ENCODE results near the gene AP5Z1. TPM values are rescaled to one million over a fixed set of nuclear protein-coding genes. Genes with fewer than 3 reads are reported as not detected.
A peak's percentile ranks its signal among the peaks of the same experiment; 100 is the strongest.

Gene AP5Z1
- total and polyA plus RNA-seq, 3 experiments from 2014 or later = 38.9 to 49.8 (median 47.8) TPM

DNA sequence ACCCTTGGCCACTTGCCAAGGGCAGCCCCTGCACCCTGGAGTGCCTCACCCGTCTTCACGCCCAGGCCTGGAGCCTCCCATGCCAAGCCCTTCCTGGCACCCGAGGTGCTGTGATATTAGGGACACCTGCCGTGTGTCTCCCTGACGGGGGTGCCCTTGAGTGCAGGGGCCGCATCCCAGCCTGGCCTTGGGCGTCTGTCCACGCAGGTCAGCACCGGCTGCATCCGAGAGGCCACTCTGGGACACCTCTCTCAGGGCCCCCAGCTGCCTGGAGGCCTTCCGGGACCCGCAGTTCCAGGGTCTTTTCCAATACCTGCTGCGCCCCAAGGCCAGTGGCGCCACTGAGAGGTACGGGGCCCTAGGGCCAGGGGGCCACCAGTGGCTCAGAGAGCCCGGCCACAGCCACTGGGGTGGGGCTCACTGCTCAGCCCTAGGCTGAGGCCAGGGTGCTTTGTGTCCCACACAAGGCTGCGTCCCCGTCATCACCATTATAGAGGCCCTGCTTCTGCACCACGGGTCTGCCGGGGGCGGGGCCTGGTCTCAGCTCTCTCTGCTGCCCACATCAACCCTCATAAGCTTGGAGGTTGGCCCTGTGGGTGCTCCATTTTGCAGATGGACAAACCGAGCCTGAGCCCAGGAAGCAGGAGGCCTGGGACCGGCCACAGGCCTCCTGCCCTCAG is 12.7 kb downstream of the AP5Z1 start:
- ChIA-PET POLR2A (no interaction called here), CTCF (interaction anchor here (1.4 kb wide), 1 partner anchor 10 kb away, joined by 5 read pairs; no protein-coding TSS in a partner anchor)
- peaks cover 0 to 63% (median 0%) of the 10 kb centered on the region in 3 donors for H3K36me3 Mint-ChIP-seq
- peaks cover 0 to under 1% of the 10 kb centered on the region in 2 donors for H3K27me3 Mint-ChIP-seq
- H3K4me3 Mint-ChIP-seq = no peak overlapping the region
- H3K27ac Mint-ChIP-seq = no peak overlapping the region
- Histone ChIP-seq H3K4me3 (ENCODE audit: low read length) (no peak overlapping the region), H3K27ac (ENCODE audit: low read depth, low read length) (no peak overlapping the region), H3K36me3 (ENCODE audit: insufficient read depth, low read length) (peaks cover 26% of the 10 kb centered on the region), H3K9me3 (ENCODE audit: low read length) (no peaks in the 10 kb centered on the region), H3K27me3 (ENCODE audit: insufficient read depth, low read length, poor library complexity, severe bottlenecking) (no peaks in the 10 kb centered on the region), H3K4me1 (ENCODE audit: insufficient read depth, low read length) (no peaks in the 10 kb centered on the region)
- DNase-seq = no peak
- H3K4me1 Mint-ChIP-seq = peaks cover 0 to 5% (median 1%) of the 10 kb centered on the region in 3 donors
- H3K9me3 Mint-ChIP-seq = no peaks in the 10 kb centered on the region

DNA sequence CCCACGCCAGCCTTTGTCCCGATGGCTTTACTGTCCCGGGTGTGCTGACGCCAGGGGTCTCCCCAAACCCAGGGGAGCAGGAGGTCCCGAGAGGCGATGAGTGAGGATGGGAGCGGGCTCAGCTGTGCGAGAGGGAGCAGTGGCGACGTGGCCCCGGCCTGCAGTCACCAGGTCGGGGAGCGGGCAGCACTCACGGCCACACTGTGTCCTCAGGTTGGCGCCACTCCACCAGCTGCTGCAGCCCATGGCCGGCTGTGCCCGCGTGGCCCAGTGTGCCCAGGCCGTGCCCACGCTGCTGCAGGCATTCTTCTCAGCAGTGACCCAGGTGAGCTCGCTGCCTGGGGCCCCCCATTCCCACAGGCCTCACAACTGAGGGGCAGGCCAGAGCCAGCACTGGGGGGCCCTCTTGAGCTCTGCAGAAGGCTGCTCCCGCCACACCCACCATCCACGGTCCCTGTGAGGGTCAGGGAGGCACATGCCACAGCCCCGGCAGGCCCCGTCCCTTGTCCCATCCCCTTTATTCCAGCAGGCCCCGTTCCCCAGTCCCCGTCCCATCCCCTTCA is 13.3 kb downstream of the AP5Z1 start:
- ChIA-PET CTCF (interaction anchor here (1.4 kb wide), 1 partner anchor 10 kb away, joined by 5 read pairs; no protein-coding TSS in a partner anchor), POLR2A (no interaction called here)
- Histone ChIP-seq H3K27me3 (ENCODE audit: insufficient read depth, low read length, poor library complexity, severe bottlenecking) (no peaks in the 10 kb centered on the region), H3K36me3 (ENCODE audit: insufficient read depth, low read length) (peaks cover 21% of the 10 kb centered on the region), H3K4me1 (ENCODE audit: insufficient read depth, low read length) (no peaks in the 10 kb centered on the region), H3K27ac (ENCODE audit: low read depth, low read length) (no peak overlapping the region), H3K4me3 (ENCODE audit: low read length) (no peak overlapping the region), H3K9me3 (ENCODE audit: low read length) (no peaks in the 10 kb centered on the region)
- Mint-ChIP-seq H3K36me3 (peaks cover 0 to 61% (median 0%) of the 10 kb centered on the region in 3 donors), H3K27me3 (no peaks in the 10 kb centered on the region), H3K4me3 (no peak overlapping the region), H3K9me3 (no peaks in the 10 kb centered on the region), H3K27ac (no peak overlapping the region), H3K4me1 (peaks cover 0 to 6% (median 1%) of the 10 kb centered on the region in 3 donors)
- no peak for DNase-seq

DNA sequence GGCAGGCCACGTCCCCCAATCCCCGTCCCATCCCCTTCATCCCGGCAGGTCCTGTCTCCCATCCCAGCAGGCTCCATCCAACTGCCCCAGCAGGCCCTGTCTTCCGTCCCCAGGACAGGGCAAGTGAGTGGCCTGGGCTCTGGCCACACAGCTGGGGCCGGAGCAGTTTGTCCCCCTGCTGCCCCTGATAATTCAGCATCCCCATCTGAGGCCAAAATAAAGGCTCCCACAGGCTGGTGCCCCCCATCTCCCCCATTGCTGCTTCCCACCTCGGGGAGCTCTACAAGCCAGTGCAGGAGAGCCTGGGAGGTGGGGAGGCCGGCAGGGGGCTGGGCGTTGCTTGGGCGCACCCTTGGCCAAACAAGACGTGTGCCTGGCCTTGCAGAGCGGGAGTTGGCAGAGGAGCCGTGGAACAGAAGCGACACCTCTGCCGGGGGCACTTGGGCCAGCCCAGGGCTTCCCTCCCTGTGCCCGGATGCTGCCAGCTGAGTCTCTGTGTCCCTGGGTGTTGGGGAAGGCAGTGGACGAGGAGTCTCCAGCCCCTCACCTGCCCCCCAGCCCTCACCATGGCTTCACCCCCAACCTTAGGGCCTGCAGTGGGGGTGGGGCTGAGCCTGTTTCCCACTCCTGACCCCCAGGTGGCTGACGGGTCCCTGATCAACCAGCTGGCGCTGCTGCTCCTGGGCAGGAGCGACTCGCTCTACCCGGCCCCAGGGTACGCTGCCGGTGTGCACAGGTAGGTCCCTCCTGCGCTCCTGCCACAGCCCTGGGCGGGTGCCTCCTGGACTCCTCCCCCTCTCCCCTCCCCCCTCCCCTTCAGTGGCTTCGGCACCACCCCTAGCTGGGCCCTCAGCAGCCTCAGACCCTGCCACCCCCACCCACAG is 14.0 kb downstream of the AP5Z1 start:
- no peak overlapping the region for H3K4me3 Mint-ChIP-seq
- Histone ChIP-seq H3K27ac (ENCODE audit: low read depth, low read length) (no peak overlapping the region), H3K27me3 (ENCODE audit: insufficient read depth, low read length, poor library complexity, severe bottlenecking) (no peaks in the 10 kb centered on the region), H3K4me1 (ENCODE audit: insufficient read depth, low read length) (no peaks in the 10 kb centered on the region), H3K4me3 (ENCODE audit: low read length) (no peak overlapping the region), H3K9me3 (ENCODE audit: low read length) (no peaks in the 10 kb centered on the region), H3K36me3 (ENCODE audit: insufficient read depth, low read length) (peaks cover 18% of the 10 kb centered on the region)
- ChIA-PET POLR2A (no interaction called here), CTCF (interaction anchor here (1.2 to 1.4 kb wide), 2 partner anchors 9 to 185 kb away, joined by 3 to 5 read pairs; no protein-coding TSS in a partner anchor)
- H3K36me3 Mint-ChIP-seq = peaks cover 0 to 58% (median 0%) of the 10 kb centered on the region in 3 donors
- DNase-seq = no peak
- H3K27ac Mint-ChIP-seq = no peak overlapping the region
- H3K4me1 Mint-ChIP-seq = peaks cover 0 to 13% (median 1%) of the 10 kb centered on the region in 3 donors
- H3K27me3 Mint-ChIP-seq = no peaks in the 10 kb centered on the region
- no peaks in the 10 kb centered on the region for H3K9me3 Mint-ChIP-seq

DNA sequence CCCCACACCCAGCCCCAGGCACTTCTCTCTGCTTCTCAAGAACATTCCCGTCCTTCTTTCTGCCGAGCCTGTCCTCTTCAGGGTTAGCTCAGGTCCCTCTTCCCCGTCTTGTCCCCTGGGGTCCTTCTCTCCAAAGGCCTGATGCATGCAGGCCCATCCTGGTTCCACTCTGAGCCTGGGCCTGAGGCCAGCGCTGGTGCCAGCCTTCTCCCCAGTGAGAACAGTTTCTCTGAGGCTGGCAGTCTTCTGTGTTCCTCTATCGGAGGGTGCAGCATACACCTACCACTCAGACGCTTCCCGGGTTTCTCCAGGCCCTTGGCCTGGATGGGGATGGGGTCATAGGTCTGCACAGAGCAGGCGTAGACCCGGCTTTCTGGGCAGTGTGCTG is 14.6 kb downstream of the AP5Z1 start:
- CTCF ChIA-PET = interaction anchor here (1.2 kb wide), 1 partner anchor 184 kb away, joined by 3 read pairs; no protein-coding TSS in a partner anchor
- H3K27me3 Mint-ChIP-seq = no peaks in the 10 kb centered on the region

DNA sequence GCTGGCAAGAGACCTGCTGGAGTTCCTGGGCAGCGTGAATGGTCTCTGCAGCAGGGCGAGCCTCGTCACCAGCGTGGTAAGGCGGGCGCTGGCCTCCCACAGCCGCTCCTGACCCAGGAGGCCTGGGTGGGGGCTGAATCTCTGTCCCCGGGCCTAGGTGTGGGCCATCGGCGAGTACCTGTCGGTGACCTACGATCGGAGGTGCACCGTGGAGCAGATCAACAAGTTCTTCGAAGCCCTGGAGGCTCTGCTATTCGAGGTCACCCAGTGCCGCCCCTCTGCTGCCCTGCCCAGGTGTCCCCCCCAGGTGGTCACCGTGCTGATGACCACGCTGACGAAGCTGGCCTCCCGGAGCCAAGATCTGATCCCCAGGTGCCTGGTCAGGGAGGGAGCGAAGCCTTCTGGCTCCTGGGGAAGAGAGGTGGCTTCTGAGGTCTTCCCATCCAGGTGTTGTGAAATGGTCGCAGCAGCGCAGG is 15.1 kb downstream of the AP5Z1 start:
- no peak for DNase-seq
- Mint-ChIP-seq H3K36me3 (peaks cover 0 to 53% (median 0%) of the 10 kb centered on the region in 3 donors), H3K27me3 (no peaks in the 10 kb centered on the region), H3K27ac (no peak overlapping the region), H3K4me3 (no peak overlapping the region), H3K9me3 (no peaks in the 10 kb centered on the region), H3K4me1 (peaks cover 0 to 15% (median 1%) of the 10 kb centered on the region in 3 donors)
- no peaks in the 10 kb centered on the region for H3K4me1 ChIP-seq (ENCODE audit: insufficient read depth, low read length)
- H3K4me3 ChIP-seq (ENCODE audit: low read length) = no peak overlapping the region
- H3K36me3 ChIP-seq (ENCODE audit: insufficient read depth, low read length) = peaks cover 14% of the 10 kb centered on the region
- no peak overlapping the region for H3K27ac ChIP-seq (ENCODE audit: low read depth, low read length)
- no peaks in the 10 kb centered on the region for H3K9me3 ChIP-seq (ENCODE audit: low read length)
- no peaks in the 10 kb centered on the region for H3K27me3 ChIP-seq (ENCODE audit: insufficient read depth, low read length, poor library complexity, severe bottlenecking)
- ChIA-PET CTCF (interaction anchor here (1.2 to 1.8 kb wide), 2 partner anchors 184 to 295 kb away, joined by 3 to 6 read pairs; no protein-coding TSS in a partner anchor), POLR2A (no interaction called here)

More for the DNA sequence above, 14.6 kb downstream of the AP5Z1 start:
- Histone ChIP-seq H3K27me3 (ENCODE audit: insufficient read depth, low read length, poor library complexity, severe bottlenecking) (no peaks in the 10 kb centered on the region), H3K9me3 (ENCODE audit: low read length) (no peaks in the 10 kb centered on the region), H3K4me3 (ENCODE audit: low read length) (no peak overlapping the region), H3K4me1 (ENCODE audit: insufficient read depth, low read length) (no peaks in the 10 kb centered on the region), H3K36me3 (ENCODE audit: insufficient read depth, low read length) (peaks cover 14% of the 10 kb centered on the region), H3K27ac (ENCODE audit: low read depth, low read length) (no peak overlapping the region)
- no peak for DNase-seq
- H3K27ac Mint-ChIP-seq = peak overlapping the region in 2 of 8 donors; percentile 60 to 67
- H3K9me3 Mint-ChIP-seq = no peaks in the 10 kb centered on the region
- POLR2A ChIA-PET = no interaction called here
- H3K4me1 Mint-ChIP-seq = peaks cover 0 to 15% (median 1%) of the 10 kb centered on the region in 3 donors
- H3K36me3 Mint-ChIP-seq = peaks cover 0 to 53% (median 0%) of the 10 kb centered on the region in 3 donors
- peak overlapping the region in 1 of 7 donors; percentile 29 for H3K4me3 Mint-ChIP-seq

DNA sequence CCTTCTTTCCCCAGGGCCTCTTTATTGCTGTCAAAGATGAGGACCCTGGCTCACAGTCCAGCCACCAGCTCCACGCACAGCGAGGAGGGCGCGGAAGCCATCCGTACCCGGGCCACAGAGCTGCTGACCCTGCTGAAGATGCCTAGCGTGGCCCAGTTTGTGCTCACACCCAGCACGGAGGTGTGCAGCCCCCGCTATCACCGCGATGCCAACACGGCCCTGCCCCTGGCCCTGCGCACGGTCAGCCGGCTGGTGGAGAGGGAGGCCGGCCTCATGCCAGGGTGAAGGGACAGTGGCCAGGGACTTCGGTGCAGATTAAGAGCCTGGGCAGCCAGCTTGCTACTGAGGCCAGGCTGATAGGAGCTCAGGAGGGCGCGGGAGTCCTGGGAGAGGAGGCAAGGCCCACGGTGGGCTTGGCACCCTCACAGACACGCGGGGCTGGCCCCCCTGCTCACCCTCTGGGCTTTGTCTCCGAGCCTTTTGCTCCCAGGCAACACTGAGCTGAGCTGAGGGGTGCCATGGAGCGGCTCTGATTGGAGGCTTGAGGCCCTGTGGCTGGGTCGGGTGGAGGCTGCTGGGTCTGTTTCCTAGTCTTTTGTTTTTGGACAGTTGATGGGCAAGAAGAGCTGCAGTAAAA is 15.8 kb downstream of the AP5Z1 start:
- POLR2A ChIA-PET = interaction anchor here (1.9 kb wide), 1 partner anchor 16 kb away, joined by 10 read pairs; the partner anchor contains the start of gene AP5Z1
- Mint-ChIP-seq H3K4me3 (peak overlapping the region in 3 of 7 donors; percentile 20 to 40 (median 25)), H3K36me3 (peaks cover 0 to 47% (median 0%) of the 10 kb centered on the region in 3 donors), H3K27ac (peak overlapping the region in 2 of 8 donors; percentile 17 to 39), H3K4me1 (peaks cover 0 to 15% (median 1%) of the 10 kb centered on the region in 3 donors), H3K27me3 (no peaks in the 10 kb centered on the region), H3K9me3 (no peaks in the 10 kb centered on the region)
- H3K9me3 ChIP-seq (ENCODE audit: low read length) = no peaks in the 10 kb centered on the region
- H3K36me3 ChIP-seq (ENCODE audit: insufficient read depth, low read length) = peaks cover 9% of the 10 kb centered on the region
- H3K4me3 ChIP-seq (ENCODE audit: low read length) = no peak overlapping the region
- H3K4me1 ChIP-seq (ENCODE audit: insufficient read depth, low read length) = no peaks in the 10 kb centered on the region
- CTCF ChIA-PET = interaction anchor here (1.1 to 2.4 kb wide), 6 partner anchors 9 to 294 kb away, joined by 3 to 16 read pairs (median 5); partner anchors contain the start of gene AP5Z1
- DNase-seq = no peak
- no peaks in the 10 kb centered on the region for H3K27me3 ChIP-seq (ENCODE audit: insufficient read depth, low read length, poor library complexity, severe bottlenecking)
- no peak overlapping the region for H3K27ac ChIP-seq (ENCODE audit: low read depth, low read length)

Data from CD8-positive, alpha-beta memory T cell (primary cell).